ENCODE data around the gene BICDL1. TPM values are rescaled to one million over a fixed set of nuclear protein-coding genes. Genes with fewer than 3 reads are reported as not detected.

Gene BICDL1
- total and polyA plus RNA-seq, 7 donors = 0.16 to 13.1 (median 1.4) TPM

DNA sequence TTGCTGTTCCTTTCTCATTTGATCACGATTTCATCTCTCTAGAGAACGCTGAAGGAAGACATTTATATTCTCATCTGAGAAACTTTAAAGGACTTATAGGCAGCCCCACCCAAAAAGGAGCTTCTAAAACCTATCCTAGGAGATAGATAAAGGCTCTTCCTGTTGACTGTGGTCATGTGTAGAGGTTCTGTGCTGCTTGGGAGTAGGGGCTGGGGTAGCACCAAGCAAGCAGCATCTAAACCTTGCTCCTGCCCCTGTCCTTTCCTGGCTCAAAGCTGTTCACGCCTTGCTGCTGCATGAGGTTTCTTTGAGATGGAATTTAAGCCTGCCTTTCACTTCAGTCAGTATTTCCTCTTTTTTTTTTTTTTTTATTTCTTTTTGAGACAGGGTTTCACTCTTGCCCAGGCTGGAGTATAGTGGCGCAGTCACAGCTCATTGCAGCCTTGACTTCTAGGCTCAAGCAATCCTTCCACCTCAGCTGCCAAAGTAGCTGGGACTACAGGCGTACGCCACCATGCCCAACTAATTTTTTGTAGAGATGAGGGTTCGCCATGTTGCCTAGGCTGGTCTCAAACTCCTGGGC lies 86.1 kb downstream of the BICDL1 start:
- Histone ChIP-seq H3K9me3 (no peaks in the 10 kb centered on the region), H3K4me1 (no peaks in the 10 kb centered on the region), H3K27me3 (no peaks in the 10 kb centered on the region), H3K4me3 (no peak overlapping the region), H3K27ac (no peak overlapping the region), H3K36me3 (no peaks in the 10 kb centered on the region)
- WGBS, 2 donors = 78 to 93% methylated on average over 7 of the region's 7 CpGs
- no peak for DNase-seq
- TF ChIP-seq POLR2A (IDR thresholded peaks at IDR 0.05) (no peak), POLR2AphosphoS5 (IDR thresholded peaks at IDR 0.05) (no peak), EP300 (IDR thresholded peaks at IDR 0.05) (no peak), CTCF (IDR thresholded peaks at IDR 0.05) (no peak)
- intact Hi-C loops (cut with DNase I) = no loop called here

DNA sequence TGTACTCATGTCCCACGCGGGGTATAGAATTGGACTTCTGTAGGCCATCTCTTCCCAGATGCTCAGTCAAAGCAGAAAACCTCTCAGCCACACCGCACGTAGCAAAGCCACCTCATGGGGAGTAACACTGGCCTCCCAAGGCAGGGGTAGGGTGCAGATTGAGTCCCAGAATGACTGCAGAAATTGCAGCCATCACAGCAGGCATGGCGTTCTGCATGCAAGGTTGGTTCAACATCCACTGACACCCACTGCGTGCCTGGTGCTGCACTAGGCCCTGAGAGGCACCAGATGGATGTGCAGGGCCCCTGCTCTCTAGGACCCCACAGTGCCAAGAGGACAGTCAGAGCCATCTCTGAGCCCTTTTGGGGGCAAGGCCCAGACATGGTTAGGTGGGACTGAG lies 87.6 kb downstream of the BICDL1 start:
- no peak overlapping the region for H3K27ac ChIP-seq
- intact Hi-C loops (cut with DNase I) = no loop called here
- 95 to 97% methylated on average over 6 of the region's 6 CpGs for WGBS, 2 donors
- H3K9me3 ChIP-seq = no peaks in the 10 kb centered on the region
- no peaks in the 10 kb centered on the region for H3K27me3 ChIP-seq
- no peaks in the 10 kb centered on the region for H3K4me1 ChIP-seq
- DNase-seq = no peak
- TF ChIP-seq POLR2A (IDR thresholded peaks at IDR 0.05) (no peak), EP300 (IDR thresholded peaks at IDR 0.05) (no peak), CTCF (IDR thresholded peaks at IDR 0.05) (no peak), POLR2AphosphoS5 (IDR thresholded peaks at IDR 0.05) (no peak)
- H3K4me3 ChIP-seq = no peak overlapping the region
- H3K36me3 ChIP-seq = no peaks in the 10 kb centered on the region

DNA sequence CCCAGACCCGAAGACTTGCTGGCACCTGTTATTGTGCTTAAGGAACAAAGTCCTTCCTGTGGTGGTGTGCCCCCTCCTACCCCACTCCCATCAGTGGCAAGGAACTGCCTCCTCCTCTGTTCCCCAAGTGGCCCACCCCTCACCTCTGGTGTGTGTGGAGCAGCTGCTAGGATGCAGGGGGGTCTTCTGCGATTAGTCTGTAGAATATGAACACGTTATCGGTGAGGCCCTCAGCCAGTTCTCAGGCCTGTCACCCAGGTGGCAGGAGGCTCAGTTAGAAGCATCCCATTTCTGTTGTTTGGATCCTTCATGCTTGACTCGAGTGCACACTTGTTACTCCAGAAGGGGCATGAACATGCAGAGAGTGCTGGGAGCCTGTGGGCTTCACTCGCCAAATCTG lies 88.2 kb downstream of the BICDL1 start:
- no peak for TF ChIP-seq POLR2A (IDR thresholded peaks at IDR 0.05)
- no peak for TF ChIP-seq POLR2AphosphoS5 (IDR thresholded peaks at IDR 0.05)
- no peak for DNase-seq
- Histone ChIP-seq H3K36me3 (no peaks in the 10 kb centered on the region), H3K27ac (no peak overlapping the region), H3K27me3 (no peaks in the 10 kb centered on the region), H3K4me3 (no peak overlapping the region), H3K4me1 (no peaks in the 10 kb centered on the region), H3K9me3 (no peaks in the 10 kb centered on the region)
- intact Hi-C loops (cut with DNase I) = no loop called here
- 90 to 95% methylated on average over 6 of the region's 6 CpGs for WGBS, 2 donors

DNA sequence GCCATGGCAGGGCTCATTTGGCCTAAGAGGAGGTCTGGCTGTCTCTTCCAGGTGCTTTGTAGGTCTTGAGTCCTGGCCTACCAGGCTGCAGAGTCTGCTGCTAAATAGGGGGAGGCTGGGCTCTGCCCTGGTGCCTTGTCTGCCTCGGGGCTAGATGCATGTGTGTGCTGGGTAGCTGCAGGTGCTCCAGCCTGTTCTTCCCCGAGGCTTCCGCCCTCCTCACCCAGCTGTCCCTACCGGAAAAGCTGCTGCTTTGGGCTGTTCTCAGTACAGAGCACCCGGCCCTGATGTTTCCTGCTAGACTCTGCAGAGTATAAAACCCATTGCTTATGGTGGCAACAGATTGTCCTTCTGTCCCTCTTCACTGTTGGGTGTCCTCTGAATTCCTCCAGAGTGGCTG lies 89.8 kb downstream of the BICDL1 start:
- Histone ChIP-seq H3K27ac (no peak overlapping the region), H3K27me3 (no peaks in the 10 kb centered on the region), H3K4me1 (no peaks in the 10 kb centered on the region), H3K36me3 (no peaks in the 10 kb centered on the region), H3K4me3 (no peak overlapping the region), H3K9me3 (no peaks in the 10 kb centered on the region)
- intact Hi-C loops (cut with DNase I) = no loop called here
- TF ChIP-seq POLR2A (IDR thresholded peaks at IDR 0.05) = no peak
- no peak for TF ChIP-seq CTCF (IDR thresholded peaks at IDR 0.05)
- no peak for TF ChIP-seq POLR2AphosphoS5 (IDR thresholded peaks at IDR 0.05)
- no peak for TF ChIP-seq EP300 (IDR thresholded peaks at IDR 0.05)
- DNase-seq = no peak
- 35 to 70% methylated on average over 5 of the region's 5 CpGs for WGBS, 2 donors

- WGBS, 2 donors = 40 to 74% methylated on average over 9 of the region's 9 CpGs
- no peak for DNase-seq
- Histone ChIP-seq H3K27me3 (no peaks in the 10 kb centered on the region), H3K4me3 (no peak overlapping the region), H3K27ac (no peak overlapping the region), H3K9me3 (no peaks in the 10 kb centered on the region), H3K36me3 (no peaks in the 10 kb centered on the region), H3K4me1 (no peaks in the 10 kb centered on the region)
- no peak for TF ChIP-seq POLR2AphosphoS5 (IDR thresholded peaks at IDR 0.05)
- no peak for TF ChIP-seq POLR2A (IDR thresholded peaks at IDR 0.05)
- no peak for TF ChIP-seq CTCF (IDR thresholded peaks at IDR 0.05)
- intact Hi-C loops (cut with DNase I) = no loop called here
Measured at GRCh38 chr12:120079411-120080400, 90.7 kb downstream of the BICDL1 start.
